Ureter (tissue), 1 donor: ENCODE measurements around the gene UGT3A1. TPM values are rescaled to one million over a fixed set of nuclear protein-coding genes. Genes with fewer than 3 reads are reported as not detected.
"Not testable (repeated sequence)": the region's sequence is repeated elsewhere in the genome, so short reads cannot be mapped to it uniquely, and the experiment has no call there.

ENCODE experiments used
- DNase-seq: peaks from one replicate; pipeline ENCODE4 v3.0.0-alpha.2; 2020; ENCODE audit warnings: low spot score
- total RNA-seq: library from RNA; stranded (reverse); gene quantifications from one replicate; pipeline ENCODE4 v1.2.4, GENCODE V29; 2023
- donor health status: DM: yes; HTN: yes; CAD: no.

Gene UGT3A1
- not detected for total RNA-seq

GRCh38 chr5:35990941-35991611, at the start of gene UGT3A1:
TSS of gene UGT3A1 (minus strand) at chr5:35991390. CDS start at chr5:35991240, 150 bp downstream.
- DNase-seq: no peak

DNA sequence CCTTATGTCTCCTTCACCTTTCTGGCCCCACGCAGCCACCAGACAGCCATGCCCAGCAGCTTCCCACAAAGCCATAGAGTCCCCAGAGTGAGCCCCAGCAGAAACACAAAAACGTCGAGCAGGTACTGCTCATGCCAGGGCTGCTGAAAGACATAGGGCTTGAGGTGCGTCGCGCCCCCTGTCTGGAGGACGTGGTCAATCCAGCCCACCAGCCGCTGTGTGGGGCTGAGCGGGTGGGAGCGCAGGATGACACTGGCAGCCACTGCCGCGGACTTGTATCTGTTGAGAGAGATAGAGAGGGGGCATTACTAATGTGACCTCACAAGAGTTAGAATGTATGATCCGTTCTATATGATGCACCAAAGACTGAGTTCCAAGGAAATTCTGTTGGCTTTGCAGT, 44.5 kb upstream of the UGT3A1 start:
- no peak for DNase-seq

DNA sequence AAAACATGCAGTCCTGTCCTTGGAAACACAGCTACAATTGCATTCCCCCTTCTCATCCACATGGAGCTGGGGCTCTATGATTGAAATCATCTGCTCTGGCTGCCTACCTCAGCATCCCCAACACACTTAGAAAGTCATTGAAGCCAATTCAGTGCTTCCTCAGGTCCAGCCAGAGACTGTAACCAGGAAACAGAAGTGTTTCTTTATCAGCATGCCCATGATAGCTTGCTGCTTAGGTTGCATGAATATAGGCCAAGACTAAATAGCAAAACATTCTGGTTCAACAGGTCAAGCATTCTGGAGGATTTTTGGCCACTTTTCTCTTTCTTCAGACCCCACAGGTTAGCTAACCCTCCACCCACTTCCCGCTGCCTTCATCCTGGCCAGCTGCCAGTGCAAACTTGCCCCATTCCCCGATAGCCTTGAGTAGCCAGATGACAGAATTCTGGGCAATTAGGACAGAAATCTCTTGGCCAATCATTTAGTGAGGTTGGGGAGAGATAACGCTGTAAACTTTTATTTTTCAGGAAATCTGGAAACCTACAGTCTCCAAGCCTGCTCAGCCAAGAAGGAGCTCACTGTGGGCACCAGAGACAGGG, 43.4 kb upstream of the UGT3A1 start:
- DNase-seq: not testable (repeated sequence)

DNA sequence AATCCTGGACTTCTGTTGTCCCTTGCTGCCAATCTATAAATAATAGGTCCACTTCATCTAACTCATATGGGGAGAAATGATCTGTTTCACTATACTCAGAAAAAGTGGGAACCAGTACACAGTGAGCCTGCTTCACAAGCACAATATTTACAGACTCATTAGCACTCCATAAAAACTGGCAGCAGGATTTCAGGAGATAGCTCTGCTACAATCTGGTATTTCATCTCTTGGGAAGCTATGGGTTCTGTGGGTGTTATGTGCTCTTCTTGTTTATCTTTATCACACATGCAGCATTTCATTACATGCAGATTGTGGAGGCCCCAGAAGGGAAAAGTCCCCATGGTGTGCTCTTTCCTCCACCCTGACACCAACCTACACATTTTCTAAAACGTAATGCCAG, 42.3 kb upstream of the UGT3A1 start:
- DNase-seq: no peak

GRCh38 chr5:36033047-36033446, 41.9 kb upstream of the UGT3A1 start:
- no peak for DNase-seq

- DNase-seq: no peak
Measured at GRCh38 chr5:36031223-36031622, 40.0 kb upstream of the UGT3A1 start.

- no peak for DNase-seq
Measured at GRCh38 chr5:36029914-36030313, 38.7 kb upstream of the UGT3A1 start.

DNA sequence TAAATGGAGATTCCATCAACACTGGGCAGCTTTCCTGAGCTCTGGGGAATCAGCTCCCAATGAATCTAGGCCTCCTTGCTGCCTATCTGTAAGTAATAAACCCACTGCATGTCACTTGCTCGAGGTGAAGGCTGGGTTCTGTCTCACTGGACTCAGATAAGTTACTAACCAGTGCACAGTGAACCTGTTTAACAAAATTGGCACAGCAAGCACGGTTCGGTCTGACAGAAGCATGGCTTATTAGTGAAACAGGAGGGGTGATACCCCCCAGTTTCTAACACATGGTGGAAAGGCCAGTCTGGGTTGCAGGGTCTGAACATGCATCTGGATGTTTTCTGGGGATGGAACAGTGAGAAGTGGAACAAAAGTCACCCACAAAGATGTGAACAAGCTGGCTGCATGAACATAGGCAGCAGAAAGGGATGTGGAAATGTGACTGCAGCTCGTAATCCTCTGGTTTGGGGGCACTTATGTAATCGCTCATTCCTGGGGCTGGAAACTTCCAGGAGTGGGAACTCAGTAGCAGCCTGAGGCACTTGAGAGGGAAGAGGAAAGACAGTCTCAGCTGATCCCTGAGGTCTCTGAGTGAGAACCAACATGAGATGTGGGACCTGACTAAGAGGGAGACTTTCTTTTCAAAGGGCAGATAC, 37.8 kb upstream of the UGT3A1 start:
- DNase-seq: no peak

- DNase-seq: no peak
Measured at GRCh38 chr5:36027711-36028110, 36.5 kb upstream of the UGT3A1 start.

DNA sequence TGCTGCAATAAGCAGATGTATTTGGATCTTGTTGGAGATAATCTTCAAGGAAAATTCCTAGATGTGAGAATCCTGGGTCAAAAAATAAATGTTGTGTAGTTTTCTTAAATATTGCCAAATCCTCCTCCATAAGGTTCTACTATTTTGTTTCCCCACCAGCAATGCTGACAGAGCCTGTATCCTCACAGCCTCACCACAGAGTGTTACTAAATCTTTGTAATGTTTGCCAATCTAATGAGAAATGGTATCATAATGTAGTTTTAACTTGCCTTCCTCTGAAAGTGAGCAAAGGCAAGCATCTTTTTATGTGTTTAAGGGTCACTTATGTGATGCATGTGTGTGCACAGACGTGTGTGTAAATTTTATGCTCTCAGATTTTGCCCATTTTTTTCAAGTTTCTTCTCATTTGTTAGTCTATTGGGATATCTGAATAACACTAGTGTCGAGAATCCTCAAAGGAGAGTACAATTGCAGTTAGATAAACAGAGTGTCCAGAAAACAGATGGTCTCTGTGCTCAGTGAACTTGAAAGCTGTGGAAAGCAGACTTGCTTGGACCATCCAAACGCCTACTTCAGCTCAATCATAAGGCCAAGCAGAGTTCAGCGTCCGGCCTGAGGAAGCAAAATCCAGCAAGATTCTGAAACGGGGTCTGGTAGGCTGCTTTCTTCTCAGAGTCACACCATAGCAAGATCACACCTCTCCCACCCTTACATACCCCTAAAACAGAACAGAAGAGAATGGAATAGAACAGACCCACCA, 35.7 kb upstream of the UGT3A1 start:
- no peak for DNase-seq

- not testable (repeated sequence) for DNase-seq
Measured at GRCh38 chr5:36022246-36022645, 31.1 kb upstream of the UGT3A1 start.

DNA sequence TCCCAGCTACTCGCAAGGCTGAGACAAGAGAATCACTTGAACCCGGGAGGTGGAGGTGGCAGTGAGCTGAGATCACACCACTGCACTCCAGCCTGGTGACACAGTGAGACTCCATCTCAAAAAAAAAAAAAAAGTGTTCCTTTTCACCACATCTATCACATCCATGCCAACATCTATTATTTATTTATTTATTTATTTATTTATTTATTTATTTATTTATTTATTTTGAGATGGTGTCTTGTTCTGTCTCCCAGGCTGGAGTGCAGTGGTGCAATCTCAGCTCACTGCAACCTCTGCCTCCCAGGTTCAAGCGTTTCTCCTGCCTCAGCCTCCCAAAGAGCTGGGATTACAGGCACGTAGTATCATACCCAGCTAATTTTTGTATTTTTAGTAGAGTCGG, 28.4 kb upstream of the UGT3A1 start:
- not testable (repeated sequence) for DNase-seq

DNA sequence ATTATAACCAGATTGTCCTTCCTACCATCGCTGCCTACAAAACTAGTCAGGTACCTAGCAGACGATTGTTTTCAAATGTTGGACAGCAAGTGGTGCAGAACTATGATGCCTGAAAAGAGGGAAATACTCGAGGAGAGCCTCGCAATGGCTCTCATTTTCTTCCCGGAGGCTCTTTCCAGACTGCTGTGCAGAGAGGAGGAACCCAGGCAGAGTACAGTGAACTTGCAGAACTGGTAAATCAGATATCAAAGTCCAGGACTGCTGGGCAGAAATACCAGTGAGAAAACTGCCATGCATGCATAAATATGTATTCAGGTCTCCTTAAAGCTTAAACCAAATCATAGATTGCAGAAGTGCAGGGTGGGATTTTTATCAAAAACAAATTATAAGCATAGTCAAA, 26.4 kb upstream of the UGT3A1 start:
- no peak for DNase-seq

DNA sequence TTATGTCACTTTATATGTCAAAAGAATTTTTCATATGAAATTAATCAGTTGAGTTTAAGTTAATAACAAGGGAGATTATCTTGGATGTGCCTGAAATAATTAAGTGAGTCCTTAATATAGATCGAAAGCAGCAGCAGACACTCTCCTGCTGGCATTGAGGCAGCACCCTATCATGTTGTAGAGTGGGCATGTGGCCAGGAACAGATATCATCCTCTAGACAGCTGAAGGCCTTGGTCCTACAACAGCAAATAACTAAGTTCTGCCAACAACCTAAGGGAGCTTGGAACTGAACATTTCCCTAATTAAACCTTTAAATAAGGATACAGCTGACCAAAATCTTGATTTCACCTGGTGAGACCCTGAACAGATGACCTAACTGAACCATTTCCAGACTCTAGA, 25.8 kb upstream of the UGT3A1 start:
- DNase-seq: no peak

DNA sequence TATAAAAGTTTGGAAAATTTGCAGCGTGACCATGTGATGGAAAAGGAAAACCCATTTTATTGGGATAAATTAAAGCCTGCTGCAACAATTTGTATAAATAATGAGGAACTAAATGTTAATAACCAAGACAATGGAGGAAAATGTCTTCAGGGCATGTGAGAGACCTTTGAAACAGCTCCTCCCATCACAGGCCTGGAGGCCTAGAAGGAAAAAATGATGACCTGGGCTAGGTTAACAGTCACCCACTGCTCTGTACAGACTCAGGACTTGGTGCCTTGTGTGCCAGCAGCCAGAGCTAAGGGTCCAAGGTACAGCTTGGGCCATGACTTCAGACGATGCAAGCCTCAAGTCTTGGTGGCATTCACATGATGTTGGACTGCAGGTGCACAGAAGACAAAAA, 22.0 kb upstream of the UGT3A1 start:
- DNase-seq: no peak

DNA sequence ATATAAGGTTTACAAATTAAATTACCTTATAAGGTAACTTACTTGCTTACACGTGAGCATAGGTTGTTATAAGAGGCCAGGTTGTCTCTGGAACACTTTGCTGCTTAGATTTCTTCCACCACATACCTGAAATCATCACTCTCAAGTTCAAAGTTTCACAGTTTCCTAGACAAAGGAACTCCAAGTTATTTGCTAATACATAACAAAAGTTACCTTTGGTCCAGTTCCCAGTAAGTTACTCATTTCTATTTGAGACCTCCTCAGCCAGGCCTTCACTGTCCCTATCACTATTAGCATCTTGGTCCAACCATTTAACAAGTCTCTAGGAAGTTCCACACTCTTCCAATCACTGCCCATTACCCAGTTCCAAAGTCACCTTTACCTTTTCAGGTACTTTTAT, 18.5 kb upstream of the UGT3A1 start:
- DNase-seq: no peak

DNA sequence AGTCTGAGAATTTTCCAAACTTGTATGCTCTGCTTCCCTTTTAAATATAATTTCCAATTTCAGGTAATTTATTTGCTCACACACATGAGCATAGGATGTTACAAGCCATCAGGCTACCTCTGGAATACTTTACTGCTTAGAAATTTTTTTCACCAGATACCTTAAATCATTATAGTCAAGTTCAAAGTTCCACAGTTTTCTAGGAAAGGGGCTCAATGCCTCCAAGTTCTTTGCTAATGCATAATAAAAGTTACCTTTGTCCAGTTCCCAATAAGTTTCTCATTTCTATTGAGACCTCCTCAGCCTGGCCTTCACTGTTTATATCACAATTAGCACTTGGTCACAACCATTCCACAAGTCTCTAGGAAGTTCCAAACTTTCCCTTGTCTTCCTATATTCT, 16.2 kb upstream of the UGT3A1 start:
- no peak for DNase-seq

GRCh38 chr5:36006163-36006562, 15.0 kb upstream of the UGT3A1 start:
- no peak for DNase-seq

- DNase-seq: no peak
Measured at GRCh38 chr5:36001032-36001431, 9.8 kb upstream of the UGT3A1 start.

GRCh38 chr5:35999547-35999946, 8.4 kb upstream of the UGT3A1 start:
- no peak for DNase-seq

DNA sequence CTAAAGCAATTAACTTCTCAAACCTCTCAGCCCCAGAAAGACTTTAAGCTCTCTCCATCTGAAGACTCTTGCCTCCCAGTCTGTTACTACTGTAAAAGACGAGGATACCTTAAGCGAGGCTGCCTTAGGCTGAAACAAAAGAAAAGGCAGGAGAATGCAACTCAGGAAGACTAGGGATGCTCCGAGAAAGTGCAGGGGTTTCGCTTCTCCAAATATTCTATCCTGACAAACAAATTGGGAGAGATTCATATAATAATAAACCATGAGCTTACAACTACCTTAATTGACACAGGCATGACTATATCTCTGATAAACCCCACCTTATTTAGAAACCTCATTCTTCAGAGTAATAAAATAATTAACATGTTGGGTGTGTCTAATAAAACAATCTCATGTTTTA, 4.9 kb upstream of the UGT3A1 start:
- no peak for DNase-seq

DNA sequence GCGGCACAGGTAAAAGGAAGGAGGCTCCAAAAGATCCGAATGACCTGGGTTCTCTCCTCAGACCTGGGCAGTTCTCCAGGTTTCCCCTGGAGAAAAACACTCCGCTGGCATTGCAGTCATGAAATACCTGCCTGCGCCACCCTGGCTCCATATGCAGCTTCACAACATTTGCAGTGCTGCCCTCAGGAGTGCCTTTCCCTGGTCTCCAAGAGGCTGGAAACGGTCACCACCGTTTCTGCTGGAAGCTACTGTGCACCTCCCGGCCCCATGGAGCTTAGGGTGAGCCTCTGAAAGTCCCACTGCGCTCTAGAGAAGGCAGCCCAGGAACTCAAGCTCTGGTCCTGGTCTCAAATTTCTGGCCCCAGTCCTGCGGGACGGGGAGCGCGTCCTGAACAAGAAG, 670 bp downstream of the UGT3A1 start:
- no peak for DNase-seq

- no peak for DNase-seq
Measured at GRCh38 chr5:35988529-35988928, 2.7 kb downstream of the UGT3A1 start.
